Stimulated activated naive CD8-positive, alpha-beta T cell treated with anti-CD3 and anti-CD28 coated beads, Interleukin-15, amount 100 ng/mL, for 72 hours (primary cell): ENCODE measurements around the gene IL1RAPL2.

Experiments used
- ATAC-seq: fragments of 150-1000 bp; cut with Tn5 transposase; 2 replicates; pipeline ENCODE4 v1.10.0; 2021; ENCODE audit warnings: mild to moderate bottlenecking, moderate library complexity
- DNase-seq, 2 donors: peaks; one replicate each; pipeline ENCODE4 v3.0.0; 2021 to 2022
- H3K27ac Mint-ChIP-seq, 2 donors: one replicate each; pipeline ENCODE4 v1.8.0; 2022; ENCODE audit warnings: mild to moderate bottlenecking in 2 of 2, mixed read lengths in 2 of 2, moderate library complexity in 2 of 2
- H3K27me3 Mint-ChIP-seq: one replicate; pipeline ENCODE4 v1.8.0; 2022; ENCODE audit warnings: mixed read lengths
- H3K4me1 Mint-ChIP-seq: one replicate; pipeline ENCODE4 v1.8.0; 2022; ENCODE audit warnings: mild to moderate bottlenecking, mixed read lengths
- H3K4me3 Mint-ChIP-seq, 2 donors: one replicate each; pipeline ENCODE4 v1.8.0; 2022; ENCODE audit warnings: mild to moderate bottlenecking in 2 of 2, mixed read lengths in 2 of 2, moderate library complexity in 1 of 2
- H3K9me3 Mint-ChIP-seq, 2 donors: one replicate each; pipeline ENCODE4 v1.8.0; 2022; ENCODE audit warnings: mixed read lengths in 2 of 2

IL1RAPL2 gene

DNA sequence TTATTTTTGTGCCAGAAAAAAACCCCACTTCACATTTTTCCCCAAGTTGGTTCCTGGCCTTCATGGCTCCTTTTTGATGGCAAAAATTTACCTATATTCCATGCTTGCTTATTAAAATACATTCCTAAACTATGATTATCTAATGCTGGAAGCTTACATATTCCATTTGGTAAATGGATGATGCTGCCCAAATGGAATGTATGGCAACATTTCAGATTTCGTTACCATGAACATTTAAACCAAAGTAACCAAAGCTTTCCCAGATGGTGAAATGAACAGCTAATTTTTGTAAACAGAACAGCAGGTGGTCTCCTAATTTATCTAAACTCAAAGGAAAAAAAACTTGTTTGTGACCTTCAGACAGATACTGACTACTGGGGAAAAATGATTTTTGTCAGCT is 765.2 kb downstream of the IL1RAPL2 start:
- ATAC-seq, result no peak
- no peak overlapping the region for H3K4me3 Mint-ChIP-seq
- H3K27me3 Mint-ChIP-seq, result no peaks in the 10 kb centered on the region
- H3K27ac Mint-ChIP-seq, result no peak overlapping the region
- no peak for DNase-seq
- H3K9me3 Mint-ChIP-seq, result no peaks in the 10 kb centered on the region
- H3K4me1 Mint-ChIP-seq, result no peaks in the 10 kb centered on the region

DNA sequence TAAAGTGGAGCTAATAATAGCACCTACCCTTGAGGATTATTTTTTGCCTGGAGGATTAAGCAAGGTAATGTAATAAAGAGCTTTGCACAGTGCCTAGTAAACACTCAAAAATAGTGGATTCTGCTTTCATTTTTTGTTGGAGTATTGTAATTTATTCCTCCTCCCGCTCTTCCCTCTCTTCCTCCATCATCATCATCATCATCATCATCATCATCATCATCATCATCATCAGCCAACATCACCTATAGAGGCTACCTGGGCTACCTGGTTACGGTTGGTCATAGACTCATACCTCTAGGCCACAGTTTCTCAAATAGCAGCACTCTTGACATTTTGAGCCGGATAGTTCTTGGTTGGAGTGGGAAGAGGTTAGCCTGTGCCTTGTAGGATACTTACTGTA is 781.4 kb downstream of the IL1RAPL2 start:
- no peaks in the 10 kb centered on the region for H3K4me1 Mint-ChIP-seq
- peaks cover 0 to 4% of the 10 kb centered on the region in 2 donors for H3K9me3 Mint-ChIP-seq

DNA sequence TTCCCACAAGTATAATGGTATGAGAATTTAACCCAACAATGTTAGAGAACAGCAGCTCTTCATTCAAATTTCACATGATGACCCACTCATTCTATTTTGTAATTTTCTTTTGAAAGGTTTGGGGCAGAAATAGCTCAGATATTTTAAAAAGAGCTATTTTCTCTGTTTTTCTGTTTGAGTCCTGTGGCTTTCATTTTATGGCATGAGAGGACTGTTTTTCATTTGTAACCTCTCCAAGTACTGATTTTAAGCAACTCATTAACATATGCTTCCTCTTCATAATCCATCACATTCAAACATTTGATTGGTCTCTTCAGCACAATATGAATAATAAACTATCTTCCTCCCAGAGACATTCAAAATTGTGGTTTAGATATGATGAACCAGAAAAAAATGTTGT is 783.5 kb downstream of the IL1RAPL2 start:
- Mint-ChIP-seq H3K9me3 (peaks cover 0 to 4% of the 10 kb centered on the region in 2 donors), H3K4me3 (no peak overlapping the region), H3K27ac (no peak overlapping the region), H3K27me3 (no peaks in the 10 kb centered on the region), H3K4me1 (no peaks in the 10 kb centered on the region)
- ATAC-seq (no peak), DNase-seq (no peak)

More for the DNA sequence above, 781.4 kb downstream of the IL1RAPL2 start:
- ATAC-seq, result no peak
- H3K27ac Mint-ChIP-seq, result no peak overlapping the region
- DNase-seq, result no peak
- H3K4me3 Mint-ChIP-seq, result no peak overlapping the region
- no peaks in the 10 kb centered on the region for H3K27me3 Mint-ChIP-seq

DNA sequence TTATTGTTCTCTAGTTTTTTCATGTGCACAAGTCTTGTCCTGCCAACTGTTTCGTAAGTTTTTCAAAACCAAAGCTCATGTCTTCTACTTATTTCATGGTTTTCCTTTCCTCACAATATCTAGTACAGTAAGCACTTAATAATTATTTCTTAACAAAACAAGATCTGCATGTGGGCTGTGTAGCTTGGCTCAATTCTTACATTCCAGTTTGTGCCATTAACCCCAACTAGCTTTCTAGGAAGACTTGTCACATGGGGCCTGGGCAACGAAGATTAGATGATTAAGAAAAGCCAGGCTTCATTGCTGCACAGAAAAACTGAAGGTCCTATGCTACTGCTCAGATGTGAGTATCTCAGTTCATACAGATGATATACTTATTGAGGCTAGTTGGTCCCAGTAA is 809.8 kb downstream of the IL1RAPL2 start:
- DNase-seq (no peak), ATAC-seq (no peak)
- H3K9me3 Mint-ChIP-seq, result no peaks in the 10 kb centered on the region
- H3K27me3 Mint-ChIP-seq, result no peaks in the 10 kb centered on the region
- H3K4me1 Mint-ChIP-seq, result no peaks in the 10 kb centered on the region
- no peak overlapping the region for H3K4me3 Mint-ChIP-seq
- H3K27ac Mint-ChIP-seq, result no peak overlapping the region

DNA sequence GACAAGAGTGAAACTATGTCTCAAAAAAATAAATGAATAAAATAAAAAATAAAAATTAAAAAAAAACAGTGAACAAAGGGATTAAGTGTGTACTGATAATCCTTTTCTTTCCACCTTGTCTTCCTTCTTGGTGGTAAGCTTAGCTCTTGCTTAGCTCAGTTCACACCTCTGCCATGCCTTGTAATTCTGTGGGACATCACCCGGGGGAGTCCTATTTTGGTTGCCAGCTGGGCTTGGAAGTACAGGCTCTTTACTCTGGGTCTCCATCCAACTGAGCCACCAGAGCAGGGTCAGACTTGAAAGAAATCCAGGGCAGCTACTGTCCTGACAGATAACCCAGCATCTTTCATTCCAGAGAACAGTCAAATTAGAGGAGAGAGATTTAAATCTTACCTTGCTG is 858.7 kb downstream of the IL1RAPL2 start:
- no peaks in the 10 kb centered on the region for H3K4me1 Mint-ChIP-seq
- no peak overlapping the region for H3K4me3 Mint-ChIP-seq
- no peak overlapping the region for H3K27ac Mint-ChIP-seq
- DNase-seq, result no peak
- no peaks in the 10 kb centered on the region for H3K27me3 Mint-ChIP-seq
- no peak for ATAC-seq
- H3K9me3 Mint-ChIP-seq, result no peaks in the 10 kb centered on the region

DNA sequence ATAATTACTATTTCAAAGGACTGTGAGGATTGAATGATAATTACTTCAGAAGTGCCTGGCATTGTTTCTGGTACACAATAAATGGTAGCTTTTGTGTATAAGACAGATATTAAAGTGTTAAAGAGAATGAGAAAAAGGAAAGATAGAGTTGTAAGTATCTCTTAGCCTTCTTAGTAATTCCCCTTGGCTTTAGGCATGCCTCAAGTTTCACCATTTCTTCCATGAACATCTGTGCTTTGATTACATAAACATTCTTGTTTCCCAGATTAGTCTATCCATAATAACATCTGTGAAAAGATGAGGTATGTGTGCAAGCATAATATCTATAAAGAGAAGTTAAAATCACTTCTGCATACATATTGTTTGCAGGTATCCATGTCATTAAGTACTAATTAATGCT is 885.4 kb downstream of the IL1RAPL2 start:
- DNase-seq (no peak), ATAC-seq (no peak)
- no peaks in the 10 kb centered on the region for H3K9me3 Mint-ChIP-seq
- no peak overlapping the region for H3K4me3 Mint-ChIP-seq
- H3K4me1 Mint-ChIP-seq, result no peaks in the 10 kb centered on the region
- H3K27ac Mint-ChIP-seq, result no peak overlapping the region
- no peaks in the 10 kb centered on the region for H3K27me3 Mint-ChIP-seq

DNA sequence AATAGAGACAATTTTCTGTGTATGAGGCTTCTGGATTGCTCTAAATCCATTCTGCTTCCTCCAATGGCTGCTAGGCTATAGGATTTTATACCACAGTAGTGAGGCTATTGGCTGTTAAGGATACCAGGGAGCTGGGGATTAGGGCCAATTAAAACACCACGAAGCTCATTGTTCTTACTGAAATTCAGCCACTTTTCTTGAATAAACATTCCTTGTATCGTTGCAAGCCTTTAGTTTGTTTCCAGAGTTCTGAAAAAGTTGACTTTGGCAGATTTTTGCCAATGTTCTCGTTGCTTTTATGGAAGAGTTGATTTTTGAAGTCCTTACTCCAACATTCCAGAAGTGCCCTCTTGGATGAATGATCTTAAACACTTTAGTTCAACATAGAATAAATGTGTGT is 892.8 kb downstream of the IL1RAPL2 start:
- Mint-ChIP-seq H3K4me3 (no peak overlapping the region), H3K27me3 (no peaks in the 10 kb centered on the region), H3K27ac (no peak overlapping the region), H3K4me1 (no peaks in the 10 kb centered on the region), H3K9me3 (peaks cover 0 to 6% of the 10 kb centered on the region in 2 donors)
- ATAC-seq (no peak), DNase-seq (no peak)

DNA sequence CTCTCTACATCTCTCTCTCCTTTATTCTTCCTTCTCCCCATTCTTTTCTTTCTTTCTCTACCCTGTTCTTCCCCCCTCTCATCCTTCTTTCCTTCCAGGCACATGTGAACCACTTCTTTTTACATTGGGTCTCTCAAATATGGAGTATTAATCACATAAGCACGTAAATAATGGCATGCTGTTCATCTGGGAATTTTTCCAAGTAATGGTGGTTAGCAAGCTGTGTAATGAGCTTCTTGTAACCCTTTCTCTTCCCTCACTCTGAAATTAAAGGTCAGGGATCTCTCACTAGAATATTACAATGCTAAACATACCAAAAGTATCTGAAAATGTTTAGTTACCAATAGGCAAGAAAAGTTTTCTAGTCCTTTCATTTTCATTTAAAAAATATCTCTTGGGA is 894.4 kb downstream of the IL1RAPL2 start:
- ATAC-seq (no peak), DNase-seq (no peak)
- Mint-ChIP-seq H3K27me3 (no peaks in the 10 kb centered on the region), H3K4me3 (no peak overlapping the region), H3K4me1 (no peaks in the 10 kb centered on the region), H3K9me3 (peaks cover 0 to 6% of the 10 kb centered on the region in 2 donors), H3K27ac (no peak overlapping the region)

DNA sequence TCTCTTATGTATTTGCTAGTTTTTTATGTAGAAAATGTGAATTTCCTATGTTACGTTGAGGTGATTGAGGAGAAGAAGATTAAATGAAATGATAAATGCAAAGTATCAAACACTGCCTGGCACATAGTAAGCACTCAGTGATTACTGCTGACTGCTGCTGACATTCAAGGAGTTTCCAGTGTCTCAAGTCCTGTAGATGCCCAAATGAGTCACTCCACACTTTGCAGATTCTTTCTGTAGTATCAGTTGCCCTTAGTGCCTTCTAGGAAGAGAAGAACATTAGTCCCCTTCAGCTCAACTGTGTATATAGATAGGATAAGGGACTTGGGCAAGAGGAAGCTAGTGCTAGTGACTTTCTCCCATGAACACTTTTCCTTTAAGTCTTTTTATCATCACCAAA is 895.0 kb downstream of the IL1RAPL2 start:
- H3K9me3 Mint-ChIP-seq, result peaks cover 0 to 6% of the 10 kb centered on the region in 2 donors

DNA sequence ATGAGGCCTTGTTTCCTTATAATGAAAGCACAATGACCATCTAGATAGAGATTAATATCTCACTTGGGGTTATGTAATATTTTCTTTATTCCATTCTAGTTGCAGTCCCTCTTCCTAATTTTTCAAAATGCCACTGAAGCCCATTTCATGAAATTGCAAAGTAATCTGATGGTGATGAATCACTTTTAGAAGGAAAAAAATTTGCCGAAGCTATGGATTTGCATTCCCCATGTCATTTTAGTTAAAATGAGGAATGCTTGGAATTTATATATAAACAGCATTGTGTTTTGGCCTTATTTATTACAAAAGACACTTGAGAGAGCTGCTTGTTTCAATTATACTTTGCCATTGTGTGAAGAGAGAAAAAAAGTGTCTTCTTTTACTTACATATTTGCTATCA is 896.2 kb downstream of the IL1RAPL2 start:
- Mint-ChIP-seq H3K4me1 (no peaks in the 10 kb centered on the region), H3K9me3 (peaks cover 0 to 6% of the 10 kb centered on the region in 2 donors), H3K4me3 (no peak overlapping the region), H3K27ac (no peak overlapping the region), H3K27me3 (no peaks in the 10 kb centered on the region)
- ATAC-seq (no peak), DNase-seq (no peak)

More for the DNA sequence above, 895.0 kb downstream of the IL1RAPL2 start:
- H3K4me3 Mint-ChIP-seq, result no peak overlapping the region
- no peak for DNase-seq
- H3K4me1 Mint-ChIP-seq, result no peaks in the 10 kb centered on the region
- ATAC-seq, result no peak
- H3K27ac Mint-ChIP-seq, result no peak overlapping the region
- H3K27me3 Mint-ChIP-seq, result no peaks in the 10 kb centered on the region

DNA sequence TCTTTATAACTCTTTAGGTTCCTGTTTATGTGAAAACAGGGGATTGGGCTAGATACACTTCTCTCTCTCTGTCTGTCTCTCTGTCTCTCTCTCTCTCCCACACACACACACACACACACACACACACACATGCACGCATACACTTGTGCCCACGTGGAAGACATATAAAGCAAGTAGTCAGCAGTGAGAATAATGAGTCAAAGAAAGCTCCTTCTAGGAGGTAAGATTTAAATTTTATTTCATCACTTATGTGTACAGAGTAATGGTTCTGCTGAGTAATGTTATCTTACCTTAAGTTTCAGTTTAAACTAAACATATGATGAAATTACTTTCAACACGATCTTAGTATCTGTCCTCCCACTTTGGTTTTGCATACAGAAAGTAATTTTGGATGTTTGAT is 897.5 kb downstream of the IL1RAPL2 start:
- Mint-ChIP-seq H3K4me3 (no peak overlapping the region), H3K9me3 (peaks cover 0 to 6% of the 10 kb centered on the region in 2 donors), H3K27me3 (no peaks in the 10 kb centered on the region), H3K4me1 (no peaks in the 10 kb centered on the region), H3K27ac (no peak overlapping the region)
- no peak for ATAC-seq
- DNase-seq, result no peak

DNA sequence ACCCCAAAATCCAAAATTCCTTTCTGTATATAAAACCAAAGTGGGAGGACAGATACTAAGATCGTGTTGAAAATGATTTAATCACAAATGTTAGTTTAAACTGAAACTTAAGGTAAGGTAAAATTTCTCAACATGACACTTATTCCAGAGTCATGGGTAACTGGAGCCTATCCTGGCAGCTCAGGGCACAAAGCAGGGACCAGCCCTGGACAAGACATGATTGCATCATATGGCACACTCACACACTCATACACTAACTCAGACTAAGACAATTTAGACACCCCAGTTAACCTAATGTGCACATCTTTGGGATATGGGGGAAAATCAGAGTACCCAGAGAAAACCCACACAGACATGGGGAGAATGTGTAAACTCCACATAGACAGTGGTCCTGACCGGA is 898.6 kb downstream of the IL1RAPL2 start:
- no peak for ATAC-seq
- Mint-ChIP-seq H3K4me3 (no peak overlapping the region), H3K4me1 (no peaks in the 10 kb centered on the region), H3K27ac (no peak overlapping the region), H3K27me3 (no peaks in the 10 kb centered on the region), H3K9me3 (peaks cover 0 to 6% of the 10 kb centered on the region in 2 donors)
- no peak for DNase-seq

DNA sequence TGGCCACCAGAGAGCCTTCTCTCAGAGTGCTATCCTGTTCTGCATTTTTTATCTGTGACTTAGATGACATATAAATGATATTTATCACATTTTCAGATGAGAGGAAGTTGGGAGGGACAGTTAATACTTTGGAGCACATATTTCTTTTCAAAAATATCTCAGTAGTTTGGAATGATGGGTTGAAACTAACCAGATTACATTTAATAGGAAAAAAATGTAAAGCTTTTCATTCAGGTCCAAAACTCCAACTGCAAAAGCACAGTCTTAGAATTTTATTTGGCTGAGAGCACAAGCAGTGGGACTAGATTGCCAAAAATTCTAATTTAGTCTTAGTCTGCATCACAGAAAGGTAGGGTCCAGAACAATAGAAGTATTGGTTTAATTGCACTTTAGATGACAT is 902.7 kb downstream of the IL1RAPL2 start:
- H3K9me3 Mint-ChIP-seq, result no peaks in the 10 kb centered on the region
- no peaks in the 10 kb centered on the region for H3K27me3 Mint-ChIP-seq
- no peaks in the 10 kb centered on the region for H3K4me1 Mint-ChIP-seq
- no peak for ATAC-seq
- no peak overlapping the region for H3K4me3 Mint-ChIP-seq
- DNase-seq, result no peak
- H3K27ac Mint-ChIP-seq, result no peak overlapping the region

DNA sequence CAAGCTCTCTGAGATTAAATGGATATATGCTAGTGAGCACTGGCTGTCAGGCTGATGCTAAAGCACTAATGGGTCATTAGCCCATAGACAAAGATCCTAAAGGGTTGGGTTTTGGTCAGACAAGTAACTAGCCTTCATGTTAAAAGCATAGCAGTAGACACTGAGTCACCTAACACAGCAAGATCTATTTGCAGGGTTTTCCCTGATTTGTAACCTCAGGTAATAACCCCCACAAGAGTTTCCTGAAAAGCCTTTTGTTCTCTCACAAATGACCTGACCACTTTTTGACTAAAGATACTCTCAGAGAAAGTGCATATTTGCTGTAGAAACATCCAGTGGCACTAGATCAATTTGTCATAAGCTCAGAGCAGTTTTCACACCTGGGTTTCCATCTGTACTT is 905.6 kb downstream of the IL1RAPL2 start:
- Mint-ChIP-seq H3K4me1 (no peaks in the 10 kb centered on the region), H3K9me3 (no peaks in the 10 kb centered on the region), H3K27ac (no peak overlapping the region), H3K27me3 (no peaks in the 10 kb centered on the region), H3K4me3 (no peak overlapping the region)
- no peak for DNase-seq
- no peak for ATAC-seq

DNA sequence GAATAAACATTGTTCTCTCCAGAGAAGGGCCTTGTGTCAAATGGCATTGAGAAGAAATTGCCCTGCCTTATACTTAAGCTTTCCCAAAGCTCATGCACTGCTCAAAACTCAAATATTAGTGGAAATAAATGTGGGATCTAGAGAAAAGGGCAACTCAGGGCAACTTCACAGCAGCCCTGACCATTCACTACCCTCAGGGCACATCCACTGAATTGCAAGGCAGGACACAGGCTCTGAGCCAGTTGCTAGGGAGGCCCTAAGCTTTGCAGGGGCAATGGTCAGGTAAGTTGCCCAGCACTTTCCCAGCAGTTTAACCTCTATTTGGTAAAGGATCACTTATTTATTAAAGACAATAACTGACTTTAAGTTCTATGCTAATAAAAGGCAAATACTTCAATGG is 909.8 kb downstream of the IL1RAPL2 start:
- H3K27me3 Mint-ChIP-seq, result no peaks in the 10 kb centered on the region
- H3K4me1 Mint-ChIP-seq, result no peaks in the 10 kb centered on the region
- no peak overlapping the region for H3K4me3 Mint-ChIP-seq
- no peak overlapping the region for H3K27ac Mint-ChIP-seq
- no peak for DNase-seq
- peaks cover 7 to 8% of the 10 kb centered on the region in 2 donors for H3K9me3 Mint-ChIP-seq
- ATAC-seq, result no peak

DNA sequence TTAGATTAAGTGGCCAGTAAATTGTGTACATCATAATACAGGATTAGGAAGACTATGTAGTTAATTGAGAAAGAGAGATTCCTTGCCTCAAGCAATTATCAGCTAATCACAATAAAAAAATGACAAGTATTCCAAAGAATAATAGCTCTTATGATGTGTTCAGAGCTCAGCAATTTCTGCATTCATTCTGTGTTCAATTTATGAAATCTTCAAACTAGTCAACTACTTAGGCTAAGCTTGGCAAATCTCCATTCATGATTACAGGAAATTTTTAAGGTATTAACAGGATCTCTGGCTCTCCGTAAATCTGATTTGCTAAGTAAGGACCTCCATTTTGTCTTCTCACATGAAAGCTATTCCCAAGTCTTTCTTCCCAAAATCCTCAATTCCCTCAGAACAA is 911.4 kb downstream of the IL1RAPL2 start:
- H3K27ac Mint-ChIP-seq, result no peak overlapping the region
- ATAC-seq, result no peak
- no peaks in the 10 kb centered on the region for H3K4me1 Mint-ChIP-seq

DNA sequence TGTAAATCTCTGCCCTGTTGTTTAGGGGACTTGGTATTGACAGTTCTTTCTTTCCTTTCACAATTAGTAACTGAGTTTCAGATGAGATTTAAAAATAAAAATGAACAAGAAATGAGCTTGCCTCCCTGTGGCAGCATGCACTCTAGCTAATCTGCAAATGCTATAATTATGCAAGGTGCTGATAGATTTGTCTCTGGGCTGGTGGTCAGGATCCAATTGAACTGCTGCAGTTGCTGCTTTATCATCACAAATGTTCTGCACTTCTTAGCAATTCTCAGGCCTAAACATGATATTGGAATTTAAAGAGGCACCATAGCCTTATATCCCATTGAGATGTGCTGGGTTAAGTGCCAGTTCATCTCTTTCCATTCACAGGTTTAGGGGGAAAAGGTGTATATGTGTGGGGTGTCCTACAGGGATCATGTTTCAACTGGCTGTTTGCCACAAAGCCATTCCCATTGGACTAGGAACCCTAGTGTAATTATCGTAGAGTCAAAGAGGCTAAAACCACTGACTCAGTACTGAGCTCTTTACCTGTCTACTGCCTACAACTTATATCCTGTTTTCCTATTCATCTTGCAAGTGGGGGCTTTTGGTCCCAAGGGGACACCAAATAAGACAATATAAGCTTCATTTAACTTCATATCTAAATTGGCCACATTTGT is 914.8 kb downstream of the IL1RAPL2 start:
- Mint-ChIP-seq H3K4me3 (no peak overlapping the region), H3K9me3 (peaks cover 7 to 8% of the 10 kb centered on the region in 2 donors), H3K27me3 (no peaks in the 10 kb centered on the region), H3K27ac (no peak overlapping the region), H3K4me1 (no peaks in the 10 kb centered on the region)
- DNase-seq (no peak), ATAC-seq (no peak)

More for the DNA sequence above, 911.4 kb downstream of the IL1RAPL2 start:
- H3K27me3 Mint-ChIP-seq, result no peaks in the 10 kb centered on the region
- H3K4me3 Mint-ChIP-seq, result no peak overlapping the region
- H3K9me3 Mint-ChIP-seq, result peaks cover 7 to 8% of the 10 kb centered on the region in 2 donors
- DNase-seq, result no peak
